ENCODE data around the gene SWSAP1. TPM values are rescaled to one million over a fixed set of nuclear protein-coding genes. Genes with fewer than 3 reads are reported as not detected.

The SWSAP1 gene
- total and polyA plus RNA-seq, 2 of the 4 experiments (the other 2 are of a cell fraction): 0.36 to 1.6 TPM

DNA sequence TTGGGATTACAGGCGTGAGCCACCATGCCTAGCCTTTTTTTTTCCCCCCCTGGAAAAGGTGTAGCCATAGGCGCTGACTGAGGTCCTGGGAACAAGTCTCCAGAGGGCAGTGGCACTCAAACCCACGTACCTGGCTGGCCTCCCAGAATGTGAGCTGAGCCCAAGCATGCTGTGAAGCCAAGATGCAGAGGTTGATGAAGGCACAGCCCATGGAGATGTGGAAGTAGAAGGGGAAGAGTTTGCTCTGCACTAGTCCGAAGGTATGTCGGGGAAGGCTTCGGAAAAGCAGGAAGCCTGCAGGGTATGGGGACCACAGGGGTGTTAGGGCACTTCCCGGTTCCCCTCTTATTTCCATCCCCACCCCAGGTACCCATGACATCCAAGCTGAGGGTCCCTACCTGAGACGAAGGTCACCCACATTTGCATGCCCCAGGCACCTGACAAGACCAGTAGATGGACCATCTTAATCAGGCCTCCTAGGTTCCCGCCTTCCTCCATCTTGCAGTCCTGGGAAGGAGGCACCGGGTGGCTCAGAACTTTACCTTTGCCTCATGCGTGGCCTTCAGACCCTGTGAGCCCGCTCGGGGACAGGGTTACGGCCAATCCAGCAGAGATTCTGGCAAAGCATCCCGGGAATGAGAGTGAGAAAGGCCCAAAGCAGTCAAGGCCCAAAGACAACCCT is 29.2 kb upstream of the SWSAP1 start (continued):
- no peak for TF ChIP-seq RAD21 (IDR thresholded peaks at IDR 0.05; ENCODE audit: low read length)

DNA sequence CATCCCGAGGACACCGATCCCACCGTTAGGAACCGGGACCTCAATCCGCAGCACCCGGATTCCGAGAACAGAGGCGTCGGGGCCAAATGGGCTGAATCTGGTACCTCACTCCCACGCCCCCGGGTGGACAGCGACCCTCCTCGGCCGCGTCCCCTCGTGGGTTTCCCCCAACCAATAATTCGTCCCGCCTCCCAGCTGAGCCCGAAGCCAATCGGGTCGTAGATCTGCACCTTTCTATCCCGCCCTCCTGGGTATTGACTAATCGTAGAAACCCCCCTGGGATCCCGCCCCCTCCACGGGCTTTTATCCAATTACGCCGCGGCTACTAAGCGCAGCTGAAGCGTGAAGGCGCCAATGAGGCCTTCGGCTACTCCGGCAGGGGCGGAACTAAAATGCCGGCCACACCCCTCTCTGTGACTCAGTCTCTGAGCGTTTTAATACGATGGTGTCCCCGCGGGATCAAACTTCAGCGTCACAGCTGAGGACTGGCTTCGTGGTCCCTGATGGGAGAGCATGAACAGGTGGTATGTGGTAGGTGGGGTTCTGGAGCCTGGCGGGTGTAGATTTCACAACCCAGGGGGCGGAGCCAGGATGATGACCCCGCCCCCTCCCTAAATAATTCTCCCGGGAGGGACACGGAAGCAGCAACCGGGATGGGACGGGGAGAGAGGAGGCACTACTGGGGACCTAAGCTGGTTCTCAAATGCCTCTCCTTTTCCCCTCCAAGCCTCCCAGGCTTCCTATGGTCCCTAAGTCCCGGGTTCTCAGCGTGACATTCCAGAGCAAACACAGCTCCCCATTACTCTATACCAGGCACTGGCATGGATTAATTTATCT is 28.1 kb upstream of the SWSAP1 start, which contains the start of the genes CCDC159 and TMEM205:
Gene CCDC159 (plus strand): TSS at position 416 of the 837 bp plus-strand sequence. CDS start 88 bp downstream, at position 504.
Gene TMEM205 (minus strand): TSS at position 165 of the 837 bp plus-strand sequence. CDS start 649 bp downstream, outside the sequence.
- peak; percentile 99 for DNase-seq
- peak within 1 kb of the TSS; percentile 83 for H3K9ac ChIP-seq (ENCODE audit: low read depth, low read length)
- peak within 1 kb of the TSS; percentile 87 for H2AK9ac ChIP-seq (replicated peaks; ENCODE audit: low read depth, low read length, poor library complexity)
- H3K23ac ChIP-seq (ENCODE audit: low read depth, low read length): peak within 1 kb of the TSS; percentile 83; the same call in 1 of the 2 replicates
- intact Hi-C loops (cut with micrococcal nuclease): loop anchor here (1.0 kb wide), 1 partner anchor 89 kb away; the partner anchor contains the start of genes ODAD3 and PRKCSH
- 0 out of 2 replicates have a peak, but pooled peaks cover 1% of the 10 kb centered on the region for H3K36me3 ChIP-seq (ENCODE audit: control insufficient read depth, insufficient read depth, low read length)
- H3K4ac ChIP-seq (ENCODE audit: low read depth, low read length): peak within 1 kb of the TSS; percentile 94
- peaks cover 9% of the 10 kb centered on the region; the same call in 1 of the 2 replicates for H4K20me1 ChIP-seq (ENCODE audit: insufficient read depth, low read length)
- POLR2A ChIA-PET (ENCODE audit: unreplicated experiment): interaction anchor here (0.6 kb wide), 1 partner anchor 68 kb away, joined by 6 read pairs; no protein-coding TSS in a partner anchor
- H4K8ac ChIP-seq (ENCODE audit: low read depth in 2 of 2, low read length in 2 of 2): peak within 1 kb of the TSS; percentile 84 to 92
- in situ Hi-C loops (cut with MboI; ENCODE audit: low sequenced_read_pairs): no loop called here
- no peaks in the 10 kb centered on the region for H3K27me3 ChIP-seq (ENCODE audit: control insufficient read depth, insufficient read depth, low read length)
- H4K5ac ChIP-seq (ENCODE audit: low read depth, low read length): peak within 1 kb of the TSS; percentile 59
- H3K9me3 ChIP-seq (ENCODE audit: control insufficient read depth, insufficient read depth, low read length): peaks cover 8% of the 10 kb centered on the region; the same call in 1 of the 2 replicates
- peak within 1 kb of the TSS; percentile 81 for H3K56ac ChIP-seq (ENCODE audit: extremely low read depth, insufficient read depth, low read length)
- 0% methylated on average over 11 of the region's 50 CpGs; no CpG with 5 or more reads in 1 of the 2 experiments for WGBS, 2 experiments (ENCODE audit: extremely low coverage in 2 of 2, insufficient read length in 1 of 2)
- peak; percentile 96 for ATAC-seq (ENCODE audit: low read depth)
- H2BK20ac ChIP-seq (ENCODE audit: low read depth, low read length): peak within 1 kb of the TSS; percentile 73
- peaks cover 10 to 23% of the 10 kb centered on the region in 2 experiments; a peak in 3 of 4 replicates for H3K79me1 ChIP-seq (ENCODE audit: low read depth in 1 of 2, low read length in 2 of 2)
- H3K4me3 ChIP-seq (ENCODE audit: insufficient read depth, low read depth, low read length): peak within 1 kb of the TSS; percentile 73
- peak within 1 kb of the TSS; percentile 40 for H3K18ac ChIP-seq (ENCODE audit: low read depth, low read length)
- H4K91ac ChIP-seq (ENCODE audit: insufficient read depth, low read depth, low read length): peak within 1 kb of the TSS; percentile 87
- peak within 1 kb of the TSS; percentile 83 for H2BK120ac ChIP-seq (ENCODE audit: low read depth, low read length)
- peak within 1 kb of the TSS; percentile 79 for H3K4me2 ChIP-seq (ENCODE audit: low read depth, low read length)
- peak within 1 kb of the TSS; percentile 89 for H2AK5ac ChIP-seq (ENCODE audit: low read depth, low read length)
- H3K4me1 ChIP-seq (ENCODE audit: control insufficient read depth, insufficient read depth, low read length): peaks cover 8% of the 10 kb centered on the region
- dilution Hi-C loops (cut with HindIII; ENCODE audit: low sequenced_read_pairs, unreplicated experiment): no loop called here
- H3K14ac ChIP-seq (replicated peaks; ENCODE audit: low read depth, low read length): peak within 1 kb of the TSS; percentile 93
- peak within 1 kb of the TSS; percentile 68 for H2BK5ac ChIP-seq (ENCODE audit: low read depth, low read length, poor library complexity, severe bottlenecking)
- H2AFZ ChIP-seq (replicated peaks; ENCODE audit: low read length, poor library complexity): peak within 1 kb of the TSS; percentile 97
- CTCF ChIA-PET: interaction anchor here (0.5 to 1.3 kb wide), 2 partner anchors 37 to 45 kb away, joined by 4 to 5 read pairs; no protein-coding TSS in a partner anchor
- BruUV-seq (replicated peaks): no TSS peak
- peak within 1 kb of the TSS; percentile 53 for H2BK15ac ChIP-seq (ENCODE audit: low read depth, low read length)
- peaks cover 5% of the 10 kb centered on the region for H3K9me1 ChIP-seq (ENCODE audit: insufficient read depth, low read length)
- peak within 1 kb of the TSS; percentile 80 for H3K27ac ChIP-seq (ENCODE audit: insufficient read depth, low read length)
- TF ChIP-seq RCOR1 (IDR thresholded peaks at IDR 0.05; ENCODE audit: insufficient replicate concordance, low read length) (peak; percentile 84), CEBPB (IDR thresholded peaks at IDR 0.05; ENCODE audit: low read depth, low read length) (peak; percentile 96), POLR2A (IDR thresholded peaks at IDR 0.05; ENCODE audit: low read depth, low read length) (peak; percentile 67), NFE2L2 (IDR thresholded peaks at IDR 0.05; ENCODE audit: low read depth, low read length) (no peak; the same call in 1 of the 2 replicates), MXI1 (IDR thresholded peaks at IDR 0.05; ENCODE audit: borderline replicate concordance, low read depth, low read length) (0 out of 2 replicates have a peak, but pooled peaks have one; percentile 9), MAZ (IDR thresholded peaks at IDR 0.05; ENCODE audit: borderline replicate concordance, low read depth, low read length) (peak; percentile 29; the same call in 1 of the 2 replicates), RFX5 (IDR thresholded peaks at IDR 0.05; ENCODE audit: low read depth, low read length) (no peak; the same call in 1 of the 2 replicates), USF2 (IDR thresholded peaks at IDR 0.05; ENCODE audit: low read depth, low read length) (0 out of 2 replicates have a peak, but pooled peaks have one; percentile 29), CTCF (conservative IDR thresholded peaks at IDR 0.05; ENCODE audit: low read depth, low read length) (0 out of 2 replicates have a peak, but pooled peaks have one; percentile 22), MAFK (IDR thresholded peaks at IDR 0.05; ENCODE audit: low read depth, low read length) (no peak)

Measured in IMR-90 (cell line).